Endothelial cell of umbilical vein (primary cell): ENCODE data around the gene CPTP.

Experiments used
- CTCF ChIP-seq, 2 donors: IDR thresholded peaks; 1 replicate in 1 of 2; 2 replicates in 1 of 2; pipeline ENCODE4 v1.5.1; 2011; ENCODE audit warnings: low read length in 2 of 2, mild to moderate bottlenecking in 2 of 2, moderate library complexity in 2 of 2, control low read depth in 1 of 2, inconsistent platforms in 1 of 2, low read depth in 1 of 2; ENCODE audit not compliant: insufficient read depth in 1 of 2; ENCODE audit errors: extremely low read depth in 1 of 2
- EZH2 ChIP-seq: IDR thresholded peaks from 2 replicates; pipeline ENCODE4 v1.6.1; 2012; ENCODE audit warnings: borderline replicate concordance, low read depth, mild to moderate bottlenecking, moderate library complexity, low read length, inconsistent platforms; ENCODE audit not compliant: severe bottlenecking
- JUN ChIP-seq: IDR thresholded peaks from 2 replicates; pipeline ENCODE4 v1.6.1; 2011; ENCODE audit warnings: borderline replicate concordance, low read depth; ENCODE audit not compliant: insufficient read length, insufficient read depth
- MAX ChIP-seq: IDR thresholded peaks from 2 replicates; pipeline ENCODE4 v1.6.1; 2011; ENCODE audit not compliant: insufficient read depth, insufficient read length
- MYC ChIP-seq: IDR thresholded peaks from one replicate; pipeline ENCODE4 v1.6.1; 2011; ENCODE audit warnings: mild to moderate bottlenecking, low read depth, low read length
- POLR2A ChIP-seq: IDR thresholded peaks from 2 replicates; pipeline ENCODE4 v1.6.1; 2012; ENCODE audit warnings: low read depth, mild to moderate bottlenecking, control low read depth, low read length
- POLR2AphosphoS5 ChIP-seq: IDR thresholded peaks from 2 replicates; pipeline ENCODE4 v1.6.1; 2012; ENCODE audit warnings: low read depth, mild to moderate bottlenecking, control low read depth, low read length, moderate library complexity; ENCODE audit not compliant: insufficient read depth

- TF ChIP-seq POLR2A (no peak), CTCF (IDR thresholded peaks at IDR 0.05; ENCODE audit: extremely low read depth in 1 of 2, insufficient read depth in 1 of 2, low read depth in 1 of 2, low read length in 2 of 2) (no peak), POLR2AphosphoS5 (no peak), EZH2 (no peak), JUN (no peak), MAX (no peak), MYC (no peak)
Observed at GRCh38 chr1:1315435-1315954, 9.1 kb upstream of the CPTP start.
